ENCODE data around the gene MTM1.

The MTM1 gene

DNA sequence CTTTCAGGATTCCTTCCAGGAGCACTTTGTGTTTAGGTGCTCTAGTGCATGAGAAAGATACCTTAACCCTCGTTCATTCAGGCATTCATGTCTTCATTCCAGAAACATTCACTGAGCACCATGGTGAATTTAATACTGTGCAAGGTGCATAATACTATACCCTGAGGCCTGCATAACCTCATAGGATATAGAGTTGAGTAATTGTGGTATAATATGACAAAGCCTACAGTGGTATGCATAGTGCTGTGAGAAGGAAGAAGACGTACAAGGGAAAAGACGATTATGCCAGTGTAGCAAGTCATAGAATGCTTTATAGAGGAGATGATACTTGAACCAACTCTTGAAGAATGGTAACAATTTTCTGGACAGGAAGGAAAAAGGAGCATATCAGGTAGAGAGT, 34.3 kb downstream of the MTM1 start:
- DNase-seq (ENCODE audit: low read depth): no peak

DNA sequence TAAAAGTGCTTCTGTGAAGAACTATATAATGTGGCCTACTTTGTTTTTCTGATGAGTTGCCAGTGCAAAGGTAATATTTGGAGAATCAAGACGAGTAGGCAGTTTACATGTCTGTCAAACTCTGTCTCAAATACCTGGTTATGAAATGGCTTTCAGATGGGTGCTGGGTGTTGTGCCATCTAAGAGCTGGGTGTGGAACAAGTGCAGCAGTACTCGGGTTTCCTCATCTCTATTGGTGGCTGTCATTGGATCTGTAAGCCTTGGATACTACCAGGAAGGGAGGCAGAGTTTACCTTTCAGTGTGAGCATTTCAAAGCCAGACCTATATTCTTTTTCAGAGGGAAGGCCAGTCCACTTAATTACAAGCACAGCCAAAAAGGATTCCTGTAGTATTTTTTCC, 37.2 kb downstream of the MTM1 start:
- no peak for DNase-seq (ENCODE audit: low read depth)

DNA sequence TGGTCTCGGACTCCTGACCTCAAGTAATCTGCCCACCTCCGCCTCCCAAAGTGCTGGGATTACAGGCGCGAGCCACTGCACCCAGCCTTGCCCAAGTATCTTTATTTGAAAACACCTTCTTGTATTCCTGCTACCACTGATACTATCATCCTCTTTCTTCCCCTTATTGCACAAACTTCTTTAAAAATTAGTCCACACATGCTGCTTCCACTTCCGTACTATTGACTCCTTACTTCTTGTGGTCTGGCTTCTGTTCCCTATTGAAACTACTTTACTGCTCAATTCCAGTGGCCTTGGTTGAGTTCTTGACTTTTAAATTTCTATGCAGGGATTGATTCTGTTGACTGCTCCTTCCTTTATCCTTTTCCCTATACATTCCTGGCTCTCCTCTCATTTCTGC, 38.8 kb downstream of the MTM1 start:
- no peak for DNase-seq (ENCODE audit: low read depth)

DNA sequence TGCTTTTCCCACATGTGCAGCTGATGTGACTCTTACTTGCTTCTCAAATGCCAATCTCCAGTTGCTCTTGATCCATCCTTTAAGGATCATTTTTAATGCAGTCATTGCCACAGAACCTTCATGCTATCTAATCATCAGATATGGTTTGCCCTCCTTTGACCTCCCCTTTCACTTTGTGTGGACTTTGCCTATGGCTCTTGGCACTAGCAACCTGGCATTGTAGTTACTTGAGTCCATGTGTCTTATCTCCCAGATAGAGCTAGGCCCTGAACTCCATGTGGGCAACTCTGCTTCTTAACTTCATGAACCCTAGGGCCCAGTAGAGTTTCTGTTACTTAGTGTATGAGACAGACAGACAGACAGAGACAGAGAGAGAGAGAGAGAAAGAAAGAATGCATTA, 41.6 kb downstream of the MTM1 start:
- DNase-seq (ENCODE audit: low read depth): no peak

DNA sequence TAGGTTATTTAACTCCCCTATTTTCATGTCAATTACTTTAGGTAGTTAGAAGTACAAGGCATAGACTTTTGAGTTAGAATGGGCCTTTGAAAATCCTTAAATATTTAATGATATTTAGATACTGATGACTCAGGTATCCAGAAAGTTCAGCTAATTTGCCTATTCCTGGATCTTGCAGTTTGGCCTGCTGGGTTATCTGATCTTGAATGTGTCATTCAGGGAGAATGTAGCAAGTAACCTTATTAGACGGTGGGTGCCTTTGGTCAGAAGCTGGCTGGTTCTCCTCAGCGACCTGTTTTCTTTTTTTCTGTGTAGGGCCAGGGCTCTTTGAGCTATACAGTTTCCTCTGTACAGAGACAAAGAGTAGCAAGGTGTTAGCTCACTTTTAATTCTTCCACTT, 42.0 kb downstream of the MTM1 start:
- DNase-seq (ENCODE audit: low read depth): no peak

DNA sequence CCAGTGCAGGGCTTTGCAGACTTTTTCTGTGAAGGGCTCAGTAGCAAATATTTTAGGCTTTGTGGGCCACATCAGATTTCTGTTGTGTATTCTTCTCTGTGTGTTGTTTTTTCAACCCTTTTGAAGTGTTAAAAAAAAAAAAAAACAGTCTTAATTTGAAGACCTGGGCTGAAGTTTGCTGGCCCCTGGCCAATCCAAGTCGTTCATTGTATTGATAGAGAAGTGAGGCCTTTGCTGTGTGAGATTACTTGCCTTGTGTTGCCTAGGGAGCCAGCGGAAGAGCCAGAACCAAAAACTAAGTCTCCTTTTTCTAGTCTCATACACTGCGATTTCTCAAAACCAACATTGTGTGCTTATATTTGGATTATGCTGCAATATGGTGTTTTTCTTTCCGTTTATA, 46.9 kb downstream of the MTM1 start:
- DNase-seq (ENCODE audit: low read depth): no peak

DNA sequence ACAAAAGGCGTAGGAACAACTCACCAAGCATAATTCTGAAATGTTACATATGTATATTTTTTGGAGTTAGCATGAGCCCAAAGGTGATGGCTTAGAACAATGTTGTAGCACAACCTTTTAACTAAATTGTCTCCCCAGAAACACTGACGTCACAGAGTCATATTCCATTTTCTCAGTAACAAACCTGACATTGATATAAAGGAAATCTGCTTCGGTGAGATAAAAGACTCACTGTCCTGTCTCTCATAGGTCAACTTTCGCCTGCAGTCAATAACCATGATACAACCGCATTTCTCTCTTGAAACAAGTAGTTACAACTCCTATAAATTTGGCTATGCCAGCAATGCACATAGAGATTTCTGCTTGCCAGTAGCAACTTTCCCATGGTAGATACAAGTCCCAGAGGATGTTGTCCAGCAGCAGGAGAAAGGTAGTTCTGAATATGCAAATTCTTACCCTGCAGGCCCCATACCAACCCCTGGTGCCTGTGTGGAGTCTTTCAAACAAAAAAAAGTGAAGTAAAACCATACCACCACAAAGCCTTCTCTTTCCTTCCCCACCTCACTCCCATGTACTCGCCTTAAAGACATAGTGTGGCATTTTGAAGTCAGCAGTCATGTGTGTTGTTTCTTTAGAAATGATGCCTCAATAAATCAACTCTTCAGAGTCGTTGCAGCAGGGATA, 47.9 kb downstream of the MTM1 start:
- no peak for DNase-seq (ENCODE audit: low read depth)

DNA sequence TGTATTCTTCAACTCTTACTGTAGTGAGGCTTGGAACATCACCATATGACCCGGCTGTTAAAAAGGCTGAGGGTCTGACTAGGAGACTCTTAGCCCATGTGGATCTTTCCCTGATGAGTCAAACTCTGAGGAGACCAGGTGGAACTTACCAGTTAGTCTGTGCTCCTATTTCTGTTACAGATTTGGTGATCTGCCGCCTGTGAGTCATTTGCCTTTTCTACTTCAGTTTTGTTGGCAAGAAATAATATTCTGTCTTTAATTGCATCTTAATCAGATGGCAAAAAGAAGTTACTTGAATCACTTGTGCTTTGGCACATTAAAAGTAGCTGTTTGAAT, 48.4 kb downstream of the MTM1 start:
- DNase-seq (ENCODE audit: low read depth): no peak

DNA sequence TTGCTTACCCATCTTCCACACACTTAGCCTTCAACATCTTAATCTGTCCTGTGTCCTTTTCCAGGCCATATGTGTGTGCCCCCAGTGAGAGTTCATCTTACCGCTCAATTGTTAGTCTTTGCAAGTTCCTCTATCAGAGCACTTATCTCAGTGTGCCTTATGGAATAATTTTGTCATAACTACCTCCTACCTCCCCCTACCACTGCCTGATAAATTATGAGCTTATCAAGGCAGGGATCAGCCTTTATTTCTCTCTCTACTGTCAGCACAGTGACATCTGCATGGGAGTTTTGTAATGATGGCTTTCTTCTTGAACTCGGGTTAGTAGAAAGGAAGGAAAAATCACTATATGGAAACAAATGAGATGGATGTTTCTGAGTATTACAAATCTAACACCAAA, 53.2 kb downstream of the MTM1 start:
- no peak for DNase-seq (ENCODE audit: low read depth)

DNA sequence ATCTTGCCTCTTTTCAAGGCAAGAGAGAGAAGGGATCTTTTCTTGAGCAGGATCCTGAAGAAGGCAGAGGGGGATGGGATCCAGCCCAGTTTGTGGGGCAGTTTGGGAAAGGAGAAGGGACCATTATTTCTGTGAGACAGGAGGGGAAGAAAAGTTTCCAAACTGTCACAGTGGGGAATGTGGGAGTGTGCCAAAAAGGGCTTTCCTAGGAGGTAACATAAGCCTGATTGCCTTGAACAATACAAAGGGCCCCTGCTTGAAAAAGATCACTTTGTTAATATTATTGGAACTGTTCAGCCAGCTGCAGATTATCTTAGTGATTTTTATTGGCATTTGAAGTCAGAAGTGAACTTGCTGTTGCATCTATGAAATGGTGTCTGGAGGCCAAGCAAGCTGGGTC, 55.2 kb downstream of the MTM1 start:
- no peak for DNase-seq (ENCODE audit: low read depth)

DNA sequence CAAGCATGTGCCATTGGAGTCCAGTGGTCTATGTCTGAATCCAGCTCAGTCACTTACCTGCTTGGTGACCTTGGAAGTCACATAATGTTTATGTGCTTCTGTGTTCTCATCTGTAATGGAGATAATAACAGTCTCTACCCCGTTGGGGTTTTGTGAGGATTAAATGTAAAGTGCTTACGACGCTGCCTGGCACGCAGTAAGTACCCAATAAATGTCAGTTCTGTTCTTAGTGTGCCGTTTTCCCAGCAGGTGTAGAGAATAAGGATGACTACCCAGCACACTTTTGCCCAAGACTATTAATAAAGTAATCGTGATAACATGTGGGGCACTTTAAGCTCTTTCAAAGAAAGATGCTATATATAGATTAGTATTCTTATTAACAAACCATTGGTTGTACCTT, 56.7 kb downstream of the MTM1 start:
- no peak for DNase-seq (ENCODE audit: low read depth)

DNA sequence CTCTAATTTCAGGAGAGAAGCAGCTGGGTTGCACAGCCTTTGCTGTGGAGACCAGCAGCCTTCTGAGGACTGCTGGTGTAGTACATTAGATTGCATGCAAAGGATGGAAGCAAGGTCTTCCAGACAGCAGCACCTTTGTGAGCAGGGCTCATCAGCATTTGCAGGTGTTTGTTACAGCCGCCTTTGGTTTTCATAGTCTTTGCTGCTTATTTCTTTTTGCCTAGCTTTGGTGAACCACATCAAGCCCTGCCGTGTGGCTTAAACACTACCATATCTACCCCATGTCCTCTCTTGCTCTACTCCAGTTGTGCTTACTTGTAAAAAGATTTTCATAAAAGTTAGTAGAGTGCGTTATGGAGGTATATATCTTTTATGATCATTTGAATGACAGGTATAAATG, 57.5 kb downstream of the MTM1 start:
- DNase-seq (ENCODE audit: low read depth): no peak

DNA sequence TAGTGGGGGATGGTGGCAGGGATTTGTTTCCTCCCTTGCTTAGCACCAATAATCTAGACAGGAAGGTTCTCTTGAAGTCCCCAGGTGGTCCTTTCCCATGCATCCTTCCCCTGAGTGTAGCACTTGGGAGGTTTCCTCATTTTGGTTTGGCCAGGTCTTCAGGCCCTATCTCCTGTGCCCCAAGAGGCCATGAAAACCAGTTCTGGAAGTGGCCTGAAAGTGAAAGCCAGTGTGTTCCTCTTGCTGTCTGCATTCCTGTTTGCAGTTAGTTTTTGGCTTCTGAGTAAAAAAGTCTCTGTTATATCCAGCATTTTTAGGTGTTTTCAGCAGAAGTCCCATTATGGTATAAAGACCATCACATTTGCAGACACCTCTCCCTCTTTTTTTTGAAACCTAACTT, 59.5 kb downstream of the MTM1 start:
- DNase-seq (ENCODE audit: low read depth): no peak

DNA sequence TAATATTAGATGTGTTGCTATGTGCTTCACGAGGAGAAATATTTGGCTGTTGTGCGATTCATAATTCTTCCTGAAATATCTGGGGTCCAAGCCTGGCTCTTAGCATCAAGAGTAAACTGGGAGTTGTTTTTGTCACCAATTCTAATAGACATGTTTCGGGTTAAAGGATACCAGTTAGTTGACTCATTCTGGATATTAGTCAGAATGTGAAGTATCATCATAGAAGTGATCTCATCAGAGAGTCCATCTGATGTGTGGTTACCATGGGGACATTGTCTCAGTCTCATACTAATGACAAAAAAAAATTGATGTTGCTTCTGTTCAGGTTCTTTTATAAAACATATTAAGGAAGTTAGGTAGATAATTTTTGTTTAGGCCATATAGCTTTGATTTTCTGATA, 67.5 kb downstream of the MTM1 start:
- no peak for DNase-seq (ENCODE audit: low read depth)

DNA sequence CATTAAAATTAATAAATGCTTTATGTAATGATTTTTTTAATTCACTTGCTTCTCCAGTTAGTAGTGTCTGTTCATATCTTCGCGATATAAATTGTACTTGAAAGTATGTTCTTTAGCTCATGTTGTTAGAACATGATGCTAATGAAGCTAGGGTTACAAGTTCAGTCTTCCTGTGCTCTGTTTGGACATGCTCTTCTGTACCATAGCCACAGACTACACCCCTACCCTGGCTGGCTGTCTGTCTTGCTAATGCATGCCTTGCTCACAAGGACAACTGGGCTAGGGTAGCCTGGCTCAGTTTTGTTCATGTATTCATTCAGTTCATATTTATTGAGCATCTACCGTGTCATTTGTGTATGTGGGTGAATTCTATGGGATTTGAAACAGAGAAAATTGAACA, 74.0 kb downstream of the MTM1 start:
- no peak for DNase-seq (ENCODE audit: low read depth)

DNA sequence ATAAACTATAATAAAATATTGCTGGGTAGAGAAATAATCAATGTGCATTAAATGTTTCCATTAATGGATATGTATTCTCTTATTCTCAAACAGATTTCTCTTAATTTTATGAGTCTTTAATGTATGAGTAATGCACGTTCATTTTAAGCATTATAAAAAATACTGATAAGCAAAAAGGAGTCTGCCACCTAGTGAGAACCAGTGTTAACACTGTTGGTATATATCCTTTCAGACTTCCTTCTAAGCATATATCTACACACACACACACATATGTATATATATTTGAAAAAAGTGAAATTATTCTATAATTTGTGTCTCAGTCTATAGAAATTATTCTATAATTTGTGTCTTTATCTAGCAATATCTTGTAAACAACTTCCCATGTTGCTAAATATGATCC, 74.8 kb downstream of the MTM1 start:
- DNase-seq (ENCODE audit: low read depth): no peak

DNA sequence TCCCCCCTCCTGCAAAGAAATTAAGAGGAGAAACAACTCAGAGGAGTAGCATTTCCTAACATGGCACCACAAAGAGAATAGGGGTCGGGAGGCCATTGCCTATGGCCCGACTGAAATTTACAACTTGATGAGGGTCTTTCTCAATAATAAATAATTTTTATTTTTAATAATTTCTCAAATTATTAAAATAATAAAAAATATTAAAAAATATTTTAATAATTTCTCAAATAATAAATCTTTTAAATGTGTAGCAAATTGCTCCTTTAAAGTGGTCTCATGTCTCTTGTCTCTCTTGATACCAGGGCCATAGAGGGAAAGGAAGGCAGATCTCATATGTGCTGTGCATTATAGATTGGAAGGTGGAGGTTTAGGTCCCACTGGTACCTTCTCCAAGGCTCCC, 75.5 kb downstream of the MTM1 start:
- no peak for DNase-seq (ENCODE audit: low read depth)

DNA sequence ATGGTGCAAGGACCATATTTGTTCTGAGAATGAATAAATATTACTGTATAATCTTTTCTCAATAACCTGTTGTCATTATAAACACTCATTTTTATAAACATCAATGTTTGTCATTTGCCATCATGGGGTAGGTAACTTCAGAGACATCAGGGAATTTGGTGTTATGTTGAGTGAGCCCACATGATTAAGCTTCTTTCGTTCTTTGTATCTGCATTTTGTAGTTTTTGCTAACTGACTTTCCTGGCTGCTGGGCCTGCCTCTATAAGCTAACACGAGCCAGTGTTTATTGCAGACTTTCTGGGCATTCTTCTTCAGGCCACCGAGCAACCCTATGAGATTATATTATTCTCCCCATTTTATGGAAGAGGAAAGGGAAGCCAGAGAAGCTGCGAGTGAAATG, 76.0 kb downstream of the MTM1 start:
- no peak for DNase-seq (ENCODE audit: low read depth)

DNA sequence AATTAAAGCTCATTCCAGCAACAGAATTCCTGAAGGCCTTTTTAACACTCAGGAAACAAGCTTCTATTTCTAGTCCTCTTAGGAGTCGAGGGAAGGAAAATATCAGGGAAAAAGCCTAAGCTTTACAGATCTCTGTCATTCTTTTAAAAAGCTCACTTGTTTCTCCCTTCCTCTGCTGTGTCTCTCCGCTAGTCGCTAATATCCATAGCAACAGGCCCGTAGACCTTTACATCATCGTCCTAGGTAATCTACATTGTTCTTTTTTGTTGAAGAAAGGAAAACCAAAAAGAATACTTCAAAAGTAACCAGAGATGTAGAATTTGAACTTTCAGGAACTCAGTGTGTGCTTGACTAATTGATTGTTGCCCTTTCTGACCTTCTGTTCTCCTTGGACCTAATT, 78.9 kb downstream of the MTM1 start:
- no peak for DNase-seq (ENCODE audit: low read depth)

DNA sequence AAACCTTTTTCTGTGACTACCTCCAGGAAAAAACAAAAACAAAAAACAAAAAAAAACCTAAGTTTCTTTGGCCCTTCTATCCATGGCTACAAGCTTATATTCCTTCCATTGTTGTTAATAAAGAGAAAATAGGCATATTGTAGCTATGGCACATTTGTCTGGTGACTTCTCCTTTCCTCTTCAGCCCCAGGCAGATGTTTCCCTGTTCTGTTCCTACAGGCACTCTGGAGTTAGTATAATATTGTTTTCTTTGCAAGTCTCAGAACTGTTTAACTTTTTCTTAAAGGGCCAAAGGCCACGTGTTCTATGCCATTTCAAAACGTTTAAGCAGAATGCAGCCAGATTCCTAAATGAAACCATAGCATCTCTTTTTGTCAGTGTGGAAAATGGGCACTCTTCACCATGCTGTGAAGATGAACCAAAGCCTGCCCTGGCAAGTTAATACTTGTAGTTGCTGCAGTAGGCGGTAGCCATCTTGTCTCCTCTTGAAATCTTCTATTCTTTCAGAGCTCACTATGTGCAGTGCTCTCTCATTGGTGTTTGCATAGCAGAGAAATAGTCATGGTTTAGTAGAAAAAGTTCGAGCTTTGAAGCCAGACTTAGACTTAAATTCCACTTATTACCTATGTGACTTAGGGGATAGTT, 80.0 kb downstream of the MTM1 start:
- DNase-seq (ENCODE audit: low read depth): no peak

DNA sequence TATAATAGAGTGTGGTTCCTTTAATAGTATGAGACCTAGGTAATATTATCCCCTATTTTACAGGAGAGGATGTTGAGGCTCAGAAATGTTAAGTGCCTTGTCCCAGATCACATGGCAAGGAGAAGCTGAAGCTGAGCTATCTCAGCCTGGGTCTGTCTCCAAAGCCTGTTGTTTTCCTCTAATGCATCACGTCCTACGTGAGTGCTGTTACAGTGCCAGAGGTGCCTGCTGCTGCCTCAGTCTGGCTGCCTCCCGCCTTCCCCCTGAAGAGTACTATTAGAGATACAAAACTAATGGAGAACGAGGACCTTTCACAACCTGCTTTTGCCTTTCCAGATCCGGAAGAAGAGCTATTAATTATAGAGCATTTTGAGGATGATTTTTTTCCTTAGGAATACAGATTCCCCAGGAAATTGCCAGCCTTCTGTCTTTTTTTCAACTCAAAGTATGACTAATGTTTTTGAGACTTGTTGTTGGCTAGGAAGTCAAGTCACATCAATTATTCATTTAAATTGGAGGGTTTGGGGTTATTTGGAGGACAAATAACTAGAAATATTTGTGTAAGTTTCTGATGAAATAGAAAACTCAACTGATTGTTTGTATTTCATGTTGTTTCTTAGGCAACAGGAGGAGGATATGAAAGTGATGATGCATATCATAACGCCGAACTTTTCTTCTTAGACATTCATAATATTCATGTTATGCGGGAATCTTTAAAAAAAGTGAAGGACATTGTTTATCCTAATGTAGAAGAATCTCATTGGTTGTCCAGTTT, 80.9 kb downstream of the MTM1 start:
- DNase-seq (ENCODE audit: low read depth): no peak

DNA sequence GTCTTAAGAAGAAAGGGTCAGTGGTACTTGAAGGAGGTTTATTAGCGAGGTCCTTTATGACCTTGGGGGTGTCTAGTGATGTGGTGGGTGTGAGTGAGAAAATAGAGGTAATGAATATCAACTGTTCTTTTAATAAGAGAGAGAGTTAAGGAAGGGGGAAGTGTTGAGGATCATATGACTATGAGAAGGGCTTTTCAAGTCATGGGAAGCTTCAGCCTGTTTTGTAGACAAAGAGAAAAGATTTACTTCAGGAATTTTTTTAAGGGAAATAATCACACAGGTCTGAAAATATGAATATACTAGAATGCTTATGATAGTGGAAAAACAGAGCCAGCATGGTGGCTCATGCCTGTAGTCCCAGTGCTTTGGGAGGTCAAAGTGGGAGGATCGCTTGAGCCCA, 83.5 kb downstream of the MTM1 start:
- no peak for DNase-seq (ENCODE audit: low read depth)

DNA sequence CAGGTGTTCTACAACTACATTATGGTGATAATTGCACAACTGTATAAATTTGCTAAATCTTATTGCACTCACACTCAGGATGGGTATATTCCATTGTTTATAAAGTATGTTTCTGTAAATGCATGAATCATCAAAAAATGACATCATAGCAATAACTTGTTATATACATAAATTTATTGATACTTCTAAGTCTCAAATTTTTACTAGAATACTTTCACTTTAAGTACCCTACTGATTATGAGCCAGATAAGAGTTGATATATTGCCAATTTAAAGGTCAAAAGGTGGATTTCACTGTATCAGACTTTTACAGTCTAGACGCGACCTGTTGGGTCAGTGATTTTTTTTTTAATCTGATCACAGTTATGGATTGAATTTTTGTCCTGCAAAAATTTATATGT, 87.4 kb downstream of the MTM1 start:
- DNase-seq (ENCODE audit: low read depth): no peak

DNA sequence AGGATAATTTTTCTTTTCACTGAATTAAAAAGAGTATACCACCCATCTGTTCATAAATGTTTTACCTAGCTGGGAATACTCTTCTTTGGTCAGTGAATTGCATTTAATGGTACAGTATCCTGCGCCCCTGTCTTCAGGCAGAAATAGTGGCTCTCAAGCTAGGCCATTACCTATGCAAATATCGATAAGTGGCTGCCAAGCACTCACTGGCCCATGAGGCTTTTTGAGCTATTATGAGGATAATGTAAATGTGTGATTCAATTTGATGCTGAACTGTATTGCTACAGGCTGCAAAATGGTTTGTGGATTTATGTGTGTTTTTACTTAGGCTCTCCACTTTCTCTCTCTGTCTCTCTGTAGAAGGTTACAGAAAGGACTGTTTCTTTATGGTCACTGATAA, 94.7 kb downstream of the MTM1 start:
- DNase-seq (ENCODE audit: low read depth): no peak
